HG03175 (cell line): ENCODE measurements around the gene OXNAD1.

ENCODE experiments used
- ATAC-seq: cut with Tn5 transposase; IDR thresholded peaks from one replicate; pipeline ENCODE4 v1.9.1; 2021; ENCODE audit warnings: mild to moderate bottlenecking, moderate library complexity; ENCODE audit not compliant: unreplicated experiment

Gene OXNAD1

GRCh38 chr3:16326724-16327349 lies 61.8 kb downstream of the OXNAD1 start:
- no peak for ATAC-seq

GRCh38 chr3:16328124-16328523 lies 63.1 kb downstream of the OXNAD1 start:
- ATAC-seq: no peak

- ATAC-seq: no peak
Measured at GRCh38 chr3:16329036-16329825, 64.2 kb downstream of the OXNAD1 start.

GRCh38 chr3:16329826-16330129 lies 64.8 kb downstream of the OXNAD1 start:
- no peak for ATAC-seq

GRCh38 chr3:16330351-16330750 lies 65.3 kb downstream of the OXNAD1 start:
- no peak for ATAC-seq

GRCh38 chr3:16331319-16331883 lies 66.4 kb downstream of the OXNAD1 start:
- no peak for ATAC-seq

- ATAC-seq: no peak
Measured at GRCh38 chr3:16332904-16333426, 68.0 kb downstream of the OXNAD1 start.

- ATAC-seq: no peak
Measured at GRCh38 chr3:16334909-16335308, 69.9 kb downstream of the OXNAD1 start.

- no peak for ATAC-seq
Measured at GRCh38 chr3:16335333-16335732, 70.3 kb downstream of the OXNAD1 start.

- ATAC-seq: no peak
Measured at GRCh38 chr3:16335772-16336645, 71.0 kb downstream of the OXNAD1 start.

- ATAC-seq: no peak
Measured at GRCh38 chr3:16336825-16337224, 71.8 kb downstream of the OXNAD1 start.

GRCh38 chr3:16337856-16338540 lies 73.0 kb downstream of the OXNAD1 start:
- peak; percentile 94 for ATAC-seq

- ATAC-seq: peak; percentile 59
Measured at GRCh38 chr3:16338999-16339398, 74.0 kb downstream of the OXNAD1 start.

- no peak for ATAC-seq
Measured at GRCh38 chr3:16343101-16343500, 78.1 kb downstream of the OXNAD1 start.

GRCh38 chr3:16346413-16347081 lies 81.5 kb downstream of the OXNAD1 start:
- ATAC-seq: no peak

GRCh38 chr3:16347548-16347947 lies 82.5 kb downstream of the OXNAD1 start:
- ATAC-seq: no peak

GRCh38 chr3:16349986-16350596 lies 85.1 kb downstream of the OXNAD1 start:
- ATAC-seq: no peak

GRCh38 chr3:16350597-16351318 lies 85.7 kb downstream of the OXNAD1 start:
- ATAC-seq: no peak

GRCh38 chr3:16352428-16352827 lies 87.4 kb downstream of the OXNAD1 start:
- ATAC-seq: no peak
